Activated CD4-positive, alpha-beta T cell treated with anti-CD3 and anti-CD28 coated beads, Interleukin-10, Interleukin-2, amounts not matched to agents 100 ng/mL and 50 ng/mL, durations not matched to agents 16 hours and 8 hours (primary cell): ENCODE measurements around the gene SCNN1G.
A peak's percentile ranks its signal among the peaks of the same experiment; 100 is the strongest.

ENCODE experiments used
- DNase-seq: peaks from one replicate; pipeline ENCODE4 v3.0.0-alpha.2; 2020

The SCNN1G gene

GRCh38 chr16:23155445-23156049 lies 27.0 kb upstream of the SCNN1G start:
- peak; percentile 13 for DNase-seq

DNA sequence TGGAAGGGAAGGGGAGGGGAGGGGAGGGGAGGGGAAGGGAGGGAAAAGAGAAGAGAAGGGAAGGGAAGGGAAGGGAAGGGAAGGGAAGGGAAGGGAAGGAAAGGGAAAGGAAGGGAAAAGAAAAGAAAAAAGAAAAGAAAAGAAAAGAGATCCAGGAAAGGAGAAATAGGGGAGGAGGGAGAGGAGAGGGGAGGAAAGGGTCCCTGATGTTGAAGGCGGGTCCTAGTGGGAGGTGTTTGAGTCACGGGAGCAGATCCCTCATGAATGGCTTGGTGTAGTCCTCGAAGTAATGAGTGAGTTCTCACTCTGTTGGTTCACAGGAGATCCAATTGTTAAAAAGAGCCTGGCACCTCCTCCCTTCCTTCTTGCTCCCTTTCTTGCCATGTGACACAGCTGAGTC lies 26.4 kb upstream of the SCNN1G start:
- no peak for DNase-seq

- no peak for DNase-seq
Measured at GRCh38 chr16:23156946-23157460, 25.5 kb upstream of the SCNN1G start.

DNA sequence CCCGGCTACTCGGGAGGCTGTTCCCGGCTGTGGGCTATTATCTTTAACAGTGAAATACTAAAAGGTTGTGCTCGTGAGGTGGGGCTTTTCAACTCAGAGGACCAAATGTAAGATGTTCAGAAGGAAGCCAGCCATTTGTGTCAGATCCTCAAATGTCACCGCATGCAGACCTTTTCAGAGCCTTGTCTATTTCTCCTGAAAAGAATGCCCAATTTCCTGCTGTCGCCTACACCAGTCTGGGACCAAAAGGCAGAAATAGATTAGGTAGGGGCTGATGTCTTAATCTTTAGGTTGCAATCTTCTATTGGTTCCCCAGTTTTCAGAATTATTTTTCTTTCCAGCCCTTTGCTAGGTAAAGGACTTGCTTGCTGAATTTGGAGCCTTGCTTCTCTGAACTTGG lies 24.4 kb upstream of the SCNN1G start:
- no peak for DNase-seq

- no peak for DNase-seq
Measured at GRCh38 chr16:23160082-23160481, 22.5 kb upstream of the SCNN1G start.

DNA sequence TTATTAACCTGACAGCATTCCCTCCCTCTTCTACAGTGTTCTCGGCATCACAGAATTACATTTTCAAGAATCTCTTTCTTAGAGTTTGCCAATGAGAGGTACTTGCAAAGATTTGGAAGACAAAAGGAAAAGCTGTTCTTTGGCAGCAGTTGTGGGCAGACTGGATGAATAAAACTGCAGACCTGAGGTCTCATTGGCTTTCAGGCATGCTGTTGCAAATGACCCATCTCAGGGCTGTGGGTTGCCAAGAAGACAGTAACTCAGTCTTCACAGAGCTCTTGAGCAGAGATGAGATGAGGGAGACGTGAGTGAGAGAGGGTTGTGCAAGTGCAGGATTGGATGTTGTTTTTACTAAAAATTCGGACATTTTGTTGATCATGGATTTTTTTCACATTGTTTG lies 22.0 kb upstream of the SCNN1G start:
- DNase-seq: no peak

DNA sequence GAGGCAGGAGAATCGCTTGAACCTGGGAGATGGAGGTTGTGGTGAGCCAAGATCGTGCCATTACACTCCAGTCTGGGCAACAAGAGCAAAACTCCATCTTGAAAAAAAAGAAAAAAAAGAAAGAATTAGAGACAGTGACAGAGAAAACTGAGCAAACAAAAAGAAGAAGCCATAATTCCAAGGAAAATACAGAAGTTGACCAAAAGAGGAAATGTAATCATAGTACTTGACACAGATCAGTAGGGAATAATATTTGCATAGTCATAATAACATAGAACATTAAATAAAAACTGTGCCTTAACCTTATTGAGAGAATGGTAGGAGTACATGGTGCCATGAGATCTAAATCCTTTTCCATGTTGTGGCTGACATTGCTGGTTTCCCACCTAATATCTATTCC lies 18.6 kb upstream of the SCNN1G start:
- no peak for DNase-seq

DNA sequence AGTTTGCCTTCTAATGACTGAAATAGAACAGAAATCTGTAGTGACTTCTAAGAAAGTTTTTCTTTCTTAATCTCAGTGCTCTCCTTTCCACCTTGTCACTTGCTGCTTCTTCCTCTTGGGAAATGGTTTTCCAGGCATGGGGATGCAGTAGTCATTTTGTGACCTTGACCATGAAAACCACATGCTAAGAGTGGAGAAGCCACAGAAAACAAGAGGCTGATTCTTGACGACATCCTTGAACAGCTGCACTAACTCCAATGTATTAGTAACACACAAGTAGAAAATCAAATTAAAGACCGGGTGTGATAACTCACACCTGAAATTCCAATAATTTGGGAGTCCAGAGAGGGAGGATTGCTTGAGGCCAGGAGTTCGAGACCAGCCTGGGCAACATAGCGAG lies 17.8 kb upstream of the SCNN1G start:
- DNase-seq: no peak

GRCh38 chr16:23172583-23172982 lies 10.0 kb upstream of the SCNN1G start:
- no peak for DNase-seq

GRCh38 chr16:23172994-23173393 lies 9.6 kb upstream of the SCNN1G start:
- no peak for DNase-seq

DNA sequence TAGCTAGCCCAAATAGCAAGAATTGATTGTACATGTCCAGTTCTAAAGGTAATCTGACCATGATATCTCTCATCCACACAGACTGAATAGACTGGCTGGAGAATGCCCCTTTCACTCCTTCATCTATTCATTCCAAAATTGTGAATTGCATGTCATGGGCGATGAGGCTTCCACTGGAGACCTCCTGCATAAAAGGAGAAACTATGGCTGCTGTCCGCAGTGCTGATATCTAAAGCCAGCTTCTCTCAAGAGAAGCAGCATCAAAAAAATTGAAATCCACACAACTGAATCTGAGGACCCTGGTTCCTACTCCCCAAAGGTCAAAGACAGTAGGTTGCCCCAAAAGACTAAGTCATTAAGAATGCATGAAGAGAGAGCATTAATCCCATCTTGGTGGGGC lies 7.9 kb upstream of the SCNN1G start:
- no peak for DNase-seq

GRCh38 chr16:23175651-23176050 lies 6.9 kb upstream of the SCNN1G start:
- no peak for DNase-seq

DNA sequence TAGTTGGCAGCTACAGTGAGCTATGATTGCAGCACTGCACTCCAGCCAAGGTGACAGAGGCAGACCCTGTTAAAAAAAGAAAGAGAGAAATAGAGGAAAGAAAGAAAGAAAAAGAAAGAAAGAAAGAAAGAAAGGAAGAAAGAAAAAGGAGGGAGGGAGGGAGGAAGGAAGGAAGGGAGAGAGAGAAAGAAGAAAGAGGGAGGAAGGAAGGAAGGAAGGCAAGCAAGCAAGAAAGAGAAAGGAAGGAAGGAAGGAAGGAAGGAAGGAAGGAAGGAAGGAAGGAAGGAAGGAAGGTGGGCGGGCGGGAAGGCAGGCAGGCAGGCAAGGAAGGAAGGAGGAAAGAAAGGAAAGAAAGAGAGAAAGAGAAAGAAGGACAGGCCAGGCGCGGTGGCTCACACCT lies 1.0 kb upstream of the SCNN1G start:
- no peak for DNase-seq

- peak; percentile 78 for DNase-seq
Measured at GRCh38 chr16:23182206-23182678, 303 bp upstream of the SCNN1G start.

GRCh38 chr16:23183543-23183862 lies 958 bp downstream of the SCNN1G start:
- DNase-seq: no peak

DNA sequence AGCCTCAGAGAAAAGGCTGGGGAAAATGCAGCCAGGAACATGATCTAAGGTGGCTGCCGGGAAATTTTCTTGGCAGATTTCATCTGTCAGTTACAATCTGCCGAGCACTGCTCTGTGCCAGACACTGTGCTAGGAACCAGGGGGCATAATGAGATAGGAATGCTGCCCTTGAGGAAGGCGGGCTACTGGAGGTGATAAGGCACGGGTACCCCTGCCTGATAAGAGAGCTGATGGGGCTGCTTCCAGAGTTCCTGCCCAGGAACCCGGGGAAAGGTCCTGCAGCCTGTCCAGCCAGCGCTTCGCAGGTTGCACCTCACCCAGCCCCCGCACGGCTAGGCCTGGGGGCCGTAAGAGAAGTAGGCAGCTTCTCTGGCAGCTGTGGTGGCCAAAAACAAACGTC lies 3.1 kb downstream of the SCNN1G start:
- DNase-seq: no peak

GRCh38 chr16:23186171-23186570 lies 3.6 kb downstream of the SCNN1G start:
- no peak for DNase-seq

- DNase-seq: no peak
Measured at GRCh38 chr16:23187341-23187740, 4.8 kb downstream of the SCNN1G start.

DNA sequence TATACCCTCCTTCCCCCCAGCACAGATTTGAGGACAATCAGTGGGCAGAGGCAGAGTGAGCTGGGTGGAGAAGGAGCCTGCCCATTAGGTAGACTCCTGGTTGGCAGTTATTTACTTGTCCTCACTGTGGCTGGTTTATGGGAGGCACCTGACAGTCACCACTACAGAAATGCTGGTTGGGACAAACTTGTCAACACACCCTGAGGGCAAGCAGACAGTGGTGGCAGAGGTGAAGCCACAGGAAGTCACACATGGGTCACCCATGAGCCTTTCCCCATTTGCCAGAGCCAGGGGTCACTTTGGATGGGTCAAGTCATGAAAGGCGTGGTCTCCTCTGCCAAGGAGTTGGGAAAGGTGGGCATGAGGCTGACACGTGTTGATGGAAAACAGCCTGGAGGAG lies 6.4 kb downstream of the SCNN1G start:
- DNase-seq: no peak

DNA sequence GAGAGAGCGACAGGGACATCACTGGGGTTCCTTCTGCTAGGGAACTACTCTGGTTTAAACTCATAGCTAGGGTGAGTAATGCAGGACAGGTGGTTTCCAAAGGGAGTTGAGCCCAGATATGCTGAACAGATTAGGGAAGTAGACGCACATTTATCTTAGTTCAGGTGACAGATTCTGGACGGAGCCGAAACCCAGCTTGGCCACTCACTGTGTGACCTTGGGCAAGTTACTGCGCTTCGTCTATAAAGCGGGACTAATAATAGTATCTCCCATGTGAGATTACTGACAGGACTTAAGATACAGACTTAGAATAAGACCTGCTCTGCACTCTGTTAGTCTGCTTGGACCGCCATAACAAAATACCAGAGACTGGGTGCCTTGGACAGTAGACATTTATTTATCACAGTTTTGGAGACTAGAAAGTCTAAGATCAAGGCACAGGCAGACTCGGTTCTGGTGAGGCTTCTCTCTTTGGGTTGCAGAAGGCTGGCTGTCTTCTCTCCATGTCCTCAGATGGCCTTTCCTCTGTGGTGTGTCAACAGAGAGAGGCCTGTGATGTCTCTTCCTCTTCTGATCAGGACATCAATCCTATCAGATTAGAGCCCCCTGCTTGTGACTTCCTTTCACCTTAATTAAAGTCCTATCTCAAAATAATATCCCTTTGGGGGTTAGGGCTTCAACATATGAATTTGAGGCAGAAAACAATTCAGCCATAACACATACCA lies 12.1 kb downstream of the SCNN1G start:
- no peak for DNase-seq

- DNase-seq: peak; percentile 16
Measured at GRCh38 chr16:23195366-23195978, 12.9 kb downstream of the SCNN1G start.

DNA sequence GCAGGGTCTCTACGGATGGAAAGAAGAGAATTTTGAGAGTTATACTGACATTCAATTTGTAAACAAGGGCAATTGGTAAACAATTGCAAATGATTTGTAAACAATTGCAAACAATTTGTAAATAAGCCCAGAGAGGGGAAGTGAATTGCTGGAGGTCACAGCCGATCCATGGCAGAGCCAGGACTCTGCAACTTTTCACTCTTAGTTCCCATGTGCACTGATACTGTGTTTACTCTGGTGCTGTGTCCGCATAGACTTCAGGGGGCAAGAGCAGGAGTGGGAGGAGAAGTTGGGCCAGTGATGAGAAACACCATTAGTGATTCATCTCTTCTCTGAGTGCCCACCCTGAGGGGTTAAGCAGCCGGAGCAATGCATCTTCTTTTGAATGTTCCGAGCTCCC lies 14.0 kb downstream of the SCNN1G start:
- no peak for DNase-seq

DNA sequence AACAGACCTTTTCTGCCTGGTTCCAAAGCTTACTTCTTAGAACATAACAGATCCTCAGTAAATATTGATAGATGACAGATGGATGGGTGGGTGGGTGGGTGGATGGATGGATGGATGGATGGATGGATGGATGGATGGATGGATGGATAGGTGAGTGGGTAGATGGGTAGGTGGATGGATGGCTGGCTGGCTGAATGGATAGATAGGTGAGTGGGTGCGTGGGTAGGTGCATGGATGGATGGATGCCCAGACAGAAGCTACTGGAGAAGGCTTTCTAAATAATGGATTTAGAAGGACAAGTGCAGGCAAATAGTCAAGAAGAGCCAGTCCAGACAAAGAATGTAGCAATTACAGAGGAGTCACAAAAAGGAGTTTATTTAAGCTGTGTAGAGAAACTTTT lies 19.6 kb downstream of the SCNN1G start:
- no peak for DNase-seq

DNA sequence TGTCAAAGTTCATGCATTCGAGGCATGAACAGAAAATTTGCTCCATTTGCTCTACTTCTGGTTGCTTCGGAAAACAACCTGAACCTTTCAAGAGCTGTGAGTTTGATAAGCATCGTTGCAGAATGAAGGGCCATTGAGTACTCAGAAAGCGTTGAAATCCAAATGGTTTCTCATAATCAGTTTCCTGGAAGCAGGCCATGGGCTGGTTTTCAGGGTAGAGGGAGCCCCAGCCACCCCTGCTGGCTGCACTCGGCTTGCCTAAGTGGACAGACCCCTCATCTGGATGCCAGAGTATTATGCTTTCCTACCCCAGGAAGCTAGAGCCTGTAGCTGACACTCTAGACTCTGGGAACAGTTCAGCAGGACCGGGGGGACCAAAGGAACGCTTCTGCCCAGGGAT lies 24.4 kb downstream of the SCNN1G start:
- DNase-seq: no peak
